HepG2 (cell line): Measurements from ENCODE around the gene SUDS3. TPM values are rescaled to one million over a fixed set of nuclear protein-coding genes. Genes with fewer than 3 reads are reported as not detected.

Source experiments
- ATAC-seq: fragments of 200-7000 bp; cut with Tn5 transposase; 3 replicates; pipeline ENCODE4 v1.9.1; 2020; ENCODE audit warnings: mild to moderate bottlenecking, moderate library complexity
- BruUV-seq: library from RNA; stranded (reverse); fragments of 400-500 nt; replicated peaks from 2 replicates; lab custom pipeline; 2021; lab: Mats Ljungman, UMichigan
- CTCF ChIA-PET: fragments of 300-600 bp; formaldehyde crosslinking; extraction: SDS; loops from one replicate; lab custom pipeline; 2021; ENCODE audit warnings: low total read pairs, inconsistent platforms, low intra/inter-chr PET ratio; lab: Yijun Ruan, JAX
- POLR2A ChIA-PET: fragments of 350-600 bp; sonication (Branson Sonifier 250); formaldehyde crosslinking; loops from one replicate; lab custom pipeline; 2020; ENCODE audit warnings: antibody characterized with exemption, inconsistent platforms; lab: Yijun Ruan, JAX
- DNase-seq: peaks from one replicate; pipeline ENCODE4 v3.0.0-alpha.2; 2015; ENCODE audit warnings: low spot score
- FAIRE-seq: peaks from 3 replicates; lab custom pipeline; 2011; peaks lifted over from hg19 to GRCh38; lab: Jason Lieb, UNC
- H2AFZ ChIP-seq: one replicate; pipeline ENCODE4 v1.6.1; 2011; ENCODE audit warnings: low read length, inconsistent platforms
- H3K27ac ChIP-seq: fragments of 300-600 bp; 3 replicates; pipeline ENCODE4 v1.8.0; 2011; ENCODE audit warnings: mixed run types, mild to moderate bottlenecking, mixed read lengths, low read length, inconsistent platforms; ENCODE audit not compliant: insufficient read depth; ENCODE audit errors: extremely low read length
- H3K27me3 ChIP-seq, 2 experiments: fragments of 200-600 bp in 1 of 2; 2 replicates in 1 of 2; 3 replicates in 1 of 2; pipeline versions ENCODE4 v1.6.0 to v1.8.0; 2011; ENCODE audit warnings: low read length in 2 of 2, mild to moderate bottlenecking in 2 of 2, moderate library complexity in 2 of 2, inconsistent platforms in 1 of 2; ENCODE audit not compliant: insufficient read depth in 2 of 2, control insufficient read depth in 1 of 2
- H3K36me3 ChIP-seq, 2 experiments: fragments of 200-600 bp in 1 of 2; replicated peaks in 1 of 2; 2 replicates in 1 of 2; 3 replicates in 1 of 2; pipeline versions ENCODE4 v1.5.1 to v1.8.0; 2011; ENCODE audit warnings: low read length in 2 of 2, inconsistent platforms in 1 of 2; ENCODE audit not compliant: insufficient read depth in 2 of 2, control insufficient read depth in 1 of 2
- H3K4me1 ChIP-seq: 2 replicates; pipeline ENCODE4 v1.5.1; 2012; ENCODE audit warnings: low read length, inconsistent platforms; ENCODE audit not compliant: insufficient read depth
- H3K4me2 ChIP-seq: 2 replicates; pipeline ENCODE4 v1.6.0; 2011; ENCODE audit warnings: low read depth, low read length, inconsistent platforms
- H3K4me3 ChIP-seq, 3 experiments: fragments of 200-600 bp in 1 of 3; sonication (generic), shearing (Covaris generic) in 1 of 3; replicated peaks in 1 of 3; 2 replicates each; pipeline ENCODE4 v1.5.1; 2011 to 2016; ENCODE audit warnings: low read length in 3 of 3, inconsistent platforms in 2 of 3, low read depth in 2 of 3, mild to moderate bottlenecking in 2 of 3, control low read depth in 1 of 3, mixed read lengths in 1 of 3; ENCODE audit not compliant: insufficient read depth in 1 of 3
- H3K79me2 ChIP-seq: one replicate; pipeline ENCODE4 v1.6.1; 2011; ENCODE audit warnings: low read length, inconsistent platforms; ENCODE audit not compliant: insufficient read depth
- H3K9ac ChIP-seq: 2 replicates; pipeline ENCODE4 v1.6.0; 2011; ENCODE audit warnings: mild to moderate bottlenecking, low read depth, low read length, inconsistent platforms; ENCODE audit not compliant: insufficient read depth
- H3K9me3 ChIP-seq: 2 replicates; pipeline ENCODE4 v1.5.1; 2012; ENCODE audit warnings: mild to moderate bottlenecking, low read length
- H4K20me1 ChIP-seq: 2 replicates; pipeline ENCODE4 v1.6.0; 2011; ENCODE audit warnings: inconsistent platforms, mild to moderate bottlenecking, low read length, moderate library complexity; ENCODE audit not compliant: insufficient read depth
- HOXD1 ChIP-seq: sonication (generic); formaldehyde crosslinking; IDR thresholded peaks from 2 replicates; pipeline ENCODE4 v1.5.0; 2020; ENCODE audit warnings: missing genetic modification reagents
- ISL2 ChIP-seq: sonication (generic); formaldehyde crosslinking; IDR thresholded peaks from 2 replicates; pipeline ENCODE4 v1.5.0; 2020; ENCODE audit warnings: missing genetic modification reagents
- KLF11 ChIP-seq: IDR thresholded peaks from 2 replicates; pipeline ENCODE4 v1.6.1; 2016; ENCODE audit warnings: missing compliant biosample characterization
- MBNL3 ChIP-seq: fragments of 250-450 bp; sonication (Bioruptor Pico); conservative IDR thresholded peaks from 2 replicates; pipeline ENCODE4 v1.8.0; 2022; ENCODE audit warnings: mild to moderate bottlenecking, inconsistent platforms
- RARA ChIP-seq: IDR thresholded peaks from 2 replicates; pipeline ENCODE4 v1.6.1; 2016; ENCODE audit warnings: missing genetic modification reagents, missing compliant biosample characterization
- ZFP41 ChIP-seq: sonication (generic); formaldehyde crosslinking; IDR thresholded peaks from 2 replicates; pipeline ENCODE4 v1.4.0; 2020; ENCODE audit warnings: mild to moderate bottlenecking, missing genetic modification reagents, borderline replicate concordance
- ZNF263 ChIP-seq: sonication (generic); formaldehyde crosslinking; IDR thresholded peaks from 2 replicates; pipeline ENCODE4 v1.4.0; 2020; ENCODE audit warnings: missing genetic modification reagents
- ZNF383 ChIP-seq: sonication (generic); formaldehyde crosslinking; IDR thresholded peaks from 2 replicates; pipeline ENCODE4 v1.4.0; 2020; ENCODE audit warnings: missing genetic modification reagents, mild to moderate bottlenecking, borderline replicate concordance
- WGBS: methylation state at CpG from one replicate; pipeline ENCODE4 v1.1.6; 2017; ENCODE audit warnings: low lambda C conversion rate; 5-methylcytosine and 5-hydroxymethylcytosine counted together
- in situ Hi-C: cut with HindIII; loops from 2 replicates; pipeline ENCODE4 v1.10.0; 2017; ENCODE audit warnings: low pct_unique_long_range_greater_than_20kb; ENCODE audit not compliant: extremely low pct_ligation_motif_present
- intact Hi-C: fragments of 100-400 bp; cut with micrococcal nuclease; formaldehyde crosslinking; loops from one replicate; pipeline ENCODE4 v1.10.0; 2022; ENCODE audit not compliant: unreplicated experiment
- polyA plus RNA-seq, 8 experiments: library from polyadenylated mRNA; depleted of rRNA in 3 of 8; stranded (reverse) in 7 of 8; unstranded in 1 of 8; fragments of >200 nt; fragmentation: Illumina TruSeq in 4 of 8; extraction: Trizol in 4 of 8; gene quantifications; 2 replicates each; pipeline versions ENCODE4 v1.2.1 to v1.2.3, GENCODE V29; 2011 to 2016; ENCODE audit warnings: low read depth in 4 of 8, missing spikeins in 1 of 8, mixed read lengths in 1 of 8; ENCODE audit not compliant: insufficient read depth in 1 of 8
- total RNA-seq, 5 experiments: library from RNA; depleted of rRNA; stranded (reverse); fragments of >200 nt; fragmentation: Illumina TruSeq; extraction: Trizol; gene quantifications; 2 replicates each; pipeline ENCODE4 v1.2.3, GENCODE V29; 2016; ENCODE audit warnings: low read depth in 1 of 5
- TF ChIP-seq, protein P1 (sequence below): IDR thresholded peaks from 2 replicates; pipeline ENCODE4 v1.6.1; 2012; ENCODE audit warnings: inconsistent platforms
- TF ChIP-seq, protein P2 (sequence below): sonication (generic); formaldehyde crosslinking; IDR thresholded peaks from 2 replicates; pipeline ENCODE4 v1.4.0; 2020; ENCODE audit warnings: missing genetic modification reagents

Gene SUDS3
- total and polyA plus RNA-seq, 2 of the 13 experiments (the other 11 are each of a cell fraction or from before 2014, with no cell fraction given) = 20.2 to 33.1 TPM

DNA sequence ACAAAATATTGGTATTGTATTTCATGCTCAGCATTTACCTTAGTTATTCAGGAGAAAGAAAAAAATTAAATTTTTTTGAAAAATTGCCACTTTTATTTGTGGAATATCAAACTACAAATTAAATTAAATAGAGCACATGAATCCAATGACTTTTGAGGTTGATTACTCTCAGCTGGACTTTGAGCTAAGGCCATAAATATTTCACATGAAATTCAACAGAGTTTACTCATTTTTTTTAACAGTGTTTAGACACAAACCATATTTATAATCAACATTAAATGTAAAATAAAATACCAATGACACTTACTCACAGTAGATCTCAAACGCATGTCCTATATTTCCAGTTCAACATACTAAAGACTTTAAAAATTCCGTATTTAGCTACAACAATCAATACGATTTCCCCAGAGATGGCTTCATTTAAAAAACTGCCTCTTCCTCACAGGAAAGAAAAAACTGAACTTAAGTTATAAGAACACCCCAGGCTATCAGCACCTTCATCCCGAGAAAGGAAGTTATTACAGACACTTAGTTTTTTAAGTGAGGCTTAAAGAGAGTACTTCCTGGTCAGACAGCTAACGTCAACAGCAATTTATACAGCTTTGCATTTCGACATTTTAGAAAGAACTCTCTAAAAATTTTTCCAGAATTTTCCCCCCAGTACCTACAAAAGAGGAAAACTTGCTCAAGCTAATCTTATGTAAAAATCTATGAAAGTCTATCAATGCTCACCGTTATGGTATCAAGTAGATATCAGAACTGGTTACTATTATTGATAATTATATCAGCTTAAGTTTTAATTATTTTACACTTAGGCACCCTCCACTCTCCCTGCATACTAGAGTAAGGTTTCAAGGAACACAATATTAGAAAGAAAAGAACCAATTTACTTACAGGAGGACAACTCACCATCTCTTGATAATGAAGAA, 17.5 kb upstream of the SUDS3 start (continued):
- TF ChIP-seq ZNF263 (CRISPR knock-in tag) (no peak), ZFP41 (CRISPR knock-in tag) (no peak), KLF11 (CRISPR knock-in tag) (no peak), ZNF383 (CRISPR knock-in tag) (no peak), ISL2 (no peak), HOXD1 (CRISPR knock-in tag) (no peak), MBNL3 (CRISPR knock-in tag) (no peak), RARA (no peak)
- TF ChIP-seq, protein P1, sequence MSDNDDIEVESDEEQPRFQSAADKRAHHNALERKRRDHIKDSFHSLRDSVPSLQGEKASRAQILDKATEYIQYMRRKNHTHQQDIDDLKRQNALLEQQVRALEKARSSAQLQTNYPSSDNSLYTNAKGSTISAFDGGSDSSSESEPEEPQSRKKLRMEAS = no peak
- TF ChIP-seq, all 625 proteins: peak for 0

DNA sequence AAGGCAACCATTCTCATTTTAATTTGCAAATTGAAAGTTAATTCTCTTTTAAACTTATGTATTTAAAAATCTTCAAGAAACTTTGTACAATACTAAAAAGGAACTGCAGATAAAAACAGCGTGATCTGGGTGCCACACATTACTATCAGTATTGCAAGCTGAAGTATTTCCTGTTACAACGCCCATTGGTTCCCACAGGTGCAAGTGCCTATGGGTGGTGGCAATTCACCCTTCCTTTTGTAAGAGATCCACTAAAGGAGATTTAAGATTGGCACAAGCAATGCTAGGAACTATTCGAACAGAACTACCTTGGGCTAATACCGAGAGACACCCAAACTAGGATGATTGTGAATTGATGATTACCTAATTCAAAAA, 16.8 kb upstream of the SUDS3 start:
- peaks cover 3% of the 10 kb centered on the region for H3K79me2 ChIP-seq
- TF ChIP-seq, protein P2, sequence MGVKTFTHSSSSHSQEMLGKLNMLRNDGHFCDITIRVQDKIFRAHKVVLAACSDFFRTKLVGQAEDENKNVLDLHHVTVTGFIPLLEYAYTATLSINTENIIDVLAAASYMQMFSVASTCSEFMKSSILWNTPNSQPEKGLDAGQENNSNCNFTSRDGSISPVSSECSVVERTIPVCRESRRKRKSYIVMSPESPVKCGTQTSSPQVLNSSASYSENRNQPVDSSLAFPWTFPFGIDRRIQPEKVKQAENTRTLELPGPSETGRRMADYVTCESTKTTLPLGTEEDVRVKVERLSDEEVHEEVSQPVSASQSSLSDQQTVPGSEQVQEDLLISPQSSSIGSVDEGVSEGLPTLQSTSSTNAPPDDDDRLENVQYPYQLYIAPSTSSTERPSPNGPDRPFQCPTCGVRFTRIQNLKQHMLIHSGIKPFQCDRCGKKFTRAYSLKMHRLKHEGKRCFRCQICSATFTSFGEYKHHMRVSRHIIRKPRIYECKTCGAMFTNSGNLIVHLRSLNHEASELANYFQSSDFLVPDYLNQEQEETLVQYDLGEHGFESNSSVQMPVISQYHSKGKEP (CRISPR knock-in tag) = no peak
- TF ChIP-seq, all 625 proteins: peak for 0
- Histone ChIP-seq H4K20me1 (no peaks in the 10 kb centered on the region), H3K4me1 (peaks cover 33% of the 10 kb centered on the region), H3K9ac (no peak overlapping the region), H3K9me3 (peaks cover 2% of the 10 kb centered on the region; the same call in 1 of the 2 replicates), H3K27me3 (no peaks in the 10 kb centered on the region), H3K4me3 (no peak overlapping the region), H2AFZ (no peak overlapping the region), H3K36me3 (no peaks in the 10 kb centered on the region), H3K27ac (no peak overlapping the region), H3K4me2 (no peak overlapping the region)
- ChIA-PET CTCF (no interaction called here), POLR2A (interaction anchor here (1.8 kb wide), 1 partner anchor 13 kb away, joined by 7 read pairs; the partner anchor contains the start of gene TAOK3)
- ATAC-seq (no peak), FAIRE-seq (no peak), DNase-seq (no peak)
- BruUV-seq = no TSS peak
- in situ Hi-C loops (no loop called here), intact Hi-C loops (no loop called here)
- 94% methylated on average over 4 of the region's 4 CpGs for WGBS
